ENCODE data around the gene HNRNPA3.
"Not testable (repeated sequence)": the region's sequence is repeated elsewhere in the genome, so short reads cannot be mapped to it uniquely, and the experiment has no call there.

The HNRNPA3 gene

GRCh38 chr2:177263451-177264208 is 51.0 kb downstream of the HNRNPA3 start:
- DNase-seq (ENCODE audit: low read depth) = peak; percentile 99
- peak overlapping the region; percentile 83 for H3K4me3 ChIP-seq (ENCODE audit: low read depth, low read length)
- TF ChIP-seq CTCF (IDR thresholded peaks at IDR 0.05; ENCODE audit: low read depth, low read length) (peak; percentile 64), MYC (IDR thresholded peaks at IDR 0.05; ENCODE audit: low read depth, low read length) (peak; percentile 97), MAX (IDR thresholded peaks at IDR 0.05; ENCODE audit: low read depth, low read length) (peak; percentile 90), POLR2A (IDR thresholded peaks at IDR 0.05; ENCODE audit: extremely low read depth, insufficient read length) (peak; percentile 62)

- H3K4me3 ChIP-seq (ENCODE audit: low read depth, low read length) = peak overlapping the region; percentile 83
- DNase-seq (ENCODE audit: low read depth) = peak; percentile 73
- no peak for TF ChIP-seq POLR2A (IDR thresholded peaks at IDR 0.05; ENCODE audit: extremely low read depth, insufficient read length)
- TF ChIP-seq CTCF (IDR thresholded peaks at IDR 0.05; ENCODE audit: low read depth, low read length) = no peak
- no peak for TF ChIP-seq MYC (IDR thresholded peaks at IDR 0.05; ENCODE audit: low read depth, low read length)
- no peak; the same call in 1 of the 2 replicates for TF ChIP-seq MAX (IDR thresholded peaks at IDR 0.05; ENCODE audit: low read depth, low read length)
These were observed 51.7 kb downstream of the HNRNPA3 start for GRCh38 chr2:177264209-177264692.

GRCh38 chr2:177264693-177265587 is 52.3 kb downstream of the HNRNPA3 start, which contains the start of gene NFE2L2:
TSS of gene NFE2L2 (minus strand) at chr2:177264727. CDS start at chr2:177264576, 151 bp downstream.
- DNase-seq (ENCODE audit: low read depth) = peak; percentile 98
- TF ChIP-seq POLR2A (IDR thresholded peaks at IDR 0.05; ENCODE audit: extremely low read depth, insufficient read length) = peak; percentile 10
- peak; percentile 75 for TF ChIP-seq MYC (IDR thresholded peaks at IDR 0.05; ENCODE audit: low read depth, low read length)
- TF ChIP-seq MAX (IDR thresholded peaks at IDR 0.05; ENCODE audit: low read depth, low read length) = peak; percentile 80
- peak; percentile 48 for TF ChIP-seq CTCF (IDR thresholded peaks at IDR 0.05; ENCODE audit: low read depth, low read length)
- H3K4me3 ChIP-seq (ENCODE audit: low read depth, low read length) = peak within 1 kb of the TSS; percentile 83

GRCh38 chr2:177265824-177266817 is 53.5 kb downstream of the HNRNPA3 start:
- H3K4me3 ChIP-seq (ENCODE audit: low read depth, low read length) = peak overlapping the region; percentile 68
- TF ChIP-seq CTCF (IDR thresholded peaks at IDR 0.05; ENCODE audit: low read depth, low read length) (no peak), MYC (IDR thresholded peaks at IDR 0.05; ENCODE audit: low read depth, low read length) (no peak), MAX (IDR thresholded peaks at IDR 0.05; ENCODE audit: low read depth, low read length) (no peak), POLR2A (IDR thresholded peaks at IDR 0.05; ENCODE audit: extremely low read depth, insufficient read length) (no peak)
- peak; percentile 80 for DNase-seq (ENCODE audit: low read depth)

GRCh38 chr2:177266955-177267354 is 54.4 kb downstream of the HNRNPA3 start:
- DNase-seq (ENCODE audit: low read depth); H3K4me3 ChIP-seq (ENCODE audit: low read depth, low read length): not testable (repeated sequence)

Data from NB4 (cell line).